GOT3 (cell line): ENCODE results near the gene SLC12A7.

ENCODE experiments used
- DNase-seq: peaks from one replicate; lab custom pipeline; 2025; ENCODE audit warnings: mixed read lengths; lab: John Stamatoyannopoulos, UW

The SLC12A7 gene

DNA sequence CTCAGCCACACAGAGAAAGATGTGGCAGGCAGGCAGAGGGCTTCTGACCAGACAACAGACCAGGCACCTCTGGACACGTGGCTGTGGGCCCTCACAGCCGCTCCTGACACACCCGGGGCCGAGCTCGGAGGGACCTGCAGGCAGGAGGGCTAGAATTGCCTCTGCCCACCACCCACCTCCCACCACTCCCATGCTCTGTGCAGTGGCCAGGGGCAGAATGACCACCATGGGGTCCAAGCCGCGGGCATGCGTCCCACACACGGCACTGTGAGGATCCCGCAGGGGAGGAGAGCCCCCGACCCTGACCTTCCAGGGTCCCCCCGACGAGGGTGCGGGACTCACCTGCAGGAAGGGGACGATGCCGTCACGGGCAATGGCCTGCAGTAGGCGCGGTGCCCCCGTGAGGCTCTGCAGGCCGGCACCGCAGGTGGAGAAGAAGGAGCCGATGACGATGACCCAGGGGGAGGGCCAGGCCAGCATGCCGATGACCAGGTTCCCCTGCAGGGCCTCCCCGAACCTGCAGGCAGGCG is 34.3 kb downstream of the SLC12A7 start:
- no peak for DNase-seq

DNA sequence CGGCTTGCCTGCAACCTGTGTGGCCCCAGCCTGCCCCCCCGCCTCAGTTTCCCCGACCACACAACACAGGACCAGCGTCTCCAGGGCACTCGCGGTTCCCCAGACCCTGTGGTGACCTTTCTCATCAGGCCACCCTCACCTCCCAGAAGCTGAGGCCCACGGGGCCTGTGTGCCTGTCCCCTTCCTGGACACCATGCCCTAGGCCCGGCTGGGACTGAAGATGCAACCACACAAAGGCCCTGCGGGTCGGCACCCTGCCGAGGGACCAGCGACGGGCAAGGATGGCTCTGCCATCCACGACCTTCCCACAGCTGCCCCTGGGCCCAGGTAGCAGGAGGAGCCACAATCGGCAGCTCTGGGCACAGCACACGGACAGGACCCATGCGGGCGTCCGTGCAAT is 34.8 kb downstream of the SLC12A7 start:
- DNase-seq: no peak

DNA sequence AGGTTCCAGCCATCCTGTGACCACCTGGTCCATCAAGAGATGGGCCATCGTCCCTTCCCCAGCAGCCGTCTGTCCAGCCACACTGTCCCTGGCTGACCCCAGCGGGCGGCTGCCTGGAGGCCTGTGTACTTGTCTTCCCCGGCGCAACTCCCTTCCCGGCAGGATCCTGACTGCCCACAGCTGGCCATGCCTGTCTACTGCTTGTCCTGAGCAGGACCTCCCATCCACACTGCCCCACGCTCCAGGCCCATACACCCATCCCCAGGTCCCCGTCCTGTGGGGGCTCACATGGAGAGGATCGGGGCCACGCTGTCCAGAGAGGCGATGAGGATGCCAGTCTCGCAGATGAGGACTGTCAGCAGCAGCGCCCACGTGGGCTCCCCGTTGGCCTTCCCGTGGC is 35.5 kb downstream of the SLC12A7 start:
- no peak for DNase-seq

DNA sequence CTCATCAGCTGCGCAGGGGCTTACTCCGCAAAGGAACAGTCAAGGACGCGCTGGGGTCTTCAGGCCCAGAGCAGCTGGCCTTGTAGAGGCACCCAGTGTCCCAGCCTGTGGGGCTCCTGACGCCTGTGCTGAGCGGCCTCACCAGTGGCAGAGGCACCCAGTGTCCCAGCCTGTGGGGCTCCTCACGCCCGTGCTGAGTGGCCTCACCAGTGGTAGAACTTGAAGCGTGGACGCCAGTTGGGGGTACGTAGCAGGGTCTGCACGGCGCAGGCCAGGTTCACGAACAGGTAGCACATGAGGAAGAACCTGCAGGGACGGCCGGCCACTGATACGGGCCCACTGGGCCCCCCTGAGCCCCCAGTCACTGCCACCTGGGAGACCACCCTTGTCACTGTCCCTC is 35.9 kb downstream of the SLC12A7 start:
- DNase-seq: no peak

DNA sequence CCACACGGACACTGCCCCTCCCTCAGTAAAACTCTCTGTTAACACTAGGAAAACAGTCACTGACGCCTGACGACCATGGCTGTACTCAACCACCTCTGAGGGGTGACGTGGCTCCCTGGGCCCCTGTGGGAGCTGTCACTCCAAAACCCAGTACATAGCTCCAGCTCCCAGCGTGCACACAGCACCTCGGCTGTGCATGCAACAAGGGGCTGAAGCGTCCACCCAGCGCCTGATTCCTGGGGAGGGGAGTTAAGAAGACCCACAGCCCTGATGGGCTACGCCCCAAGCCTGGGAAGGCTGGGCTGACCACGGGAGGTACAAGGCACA is 36.3 kb downstream of the SLC12A7 start:
- DNase-seq: no peak

DNA sequence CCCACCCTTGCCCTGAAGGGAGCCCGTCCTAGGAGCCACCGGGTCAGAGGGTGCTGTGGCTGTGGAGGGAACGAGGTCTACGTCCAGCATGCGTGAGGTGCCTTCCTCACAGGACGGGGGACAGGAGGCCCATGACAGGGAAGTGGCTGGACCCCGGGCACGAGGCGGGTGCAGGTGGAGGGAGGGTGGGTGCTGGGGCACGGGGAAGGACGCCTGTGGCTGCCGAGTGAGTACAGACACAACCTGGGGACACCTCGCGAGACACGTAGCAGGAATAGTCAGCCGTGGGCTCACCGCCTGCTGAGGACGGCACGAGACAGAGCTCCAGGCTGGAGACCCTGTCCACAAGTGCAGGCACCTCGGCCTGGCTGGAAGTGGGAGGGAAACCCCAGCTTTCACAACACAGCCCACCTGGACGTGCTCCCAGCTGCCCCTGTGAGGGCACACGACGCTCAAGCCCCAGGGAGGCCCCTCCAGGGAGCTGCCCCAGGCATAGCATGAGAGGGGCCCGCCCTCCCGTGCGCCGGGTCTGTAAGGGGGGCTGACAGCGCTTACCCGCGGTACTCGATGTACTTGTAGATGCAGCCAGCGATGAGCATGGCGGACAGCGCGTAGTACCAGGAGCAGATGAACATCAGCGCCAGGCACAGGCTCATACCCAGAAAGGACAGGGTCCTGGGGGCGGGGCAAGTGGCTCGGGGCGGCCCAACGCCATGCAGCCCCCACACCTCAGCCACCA is 36.9 kb downstream of the SLC12A7 start:
- DNase-seq: no peak

DNA sequence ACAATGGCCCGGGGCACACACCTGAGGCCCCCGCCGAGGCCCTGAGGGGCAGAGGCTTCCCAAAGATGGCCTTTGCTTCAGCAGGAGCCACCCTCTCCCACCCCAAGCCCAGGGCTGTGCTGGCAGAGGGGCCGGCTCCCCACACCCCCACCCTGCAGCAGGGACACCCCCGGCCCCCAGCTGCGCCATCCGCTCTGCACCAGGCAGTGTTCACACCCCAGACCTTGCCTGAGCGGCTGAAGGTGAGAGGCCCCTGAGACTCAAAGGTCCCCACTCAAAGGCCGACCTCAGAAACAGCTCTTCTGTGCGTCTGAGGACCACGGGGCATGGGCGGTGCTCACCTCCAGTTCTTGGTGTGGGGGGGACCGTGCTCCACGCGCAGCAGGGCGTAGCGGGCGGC is 37.6 kb downstream of the SLC12A7 start:
- DNase-seq: no peak

DNA sequence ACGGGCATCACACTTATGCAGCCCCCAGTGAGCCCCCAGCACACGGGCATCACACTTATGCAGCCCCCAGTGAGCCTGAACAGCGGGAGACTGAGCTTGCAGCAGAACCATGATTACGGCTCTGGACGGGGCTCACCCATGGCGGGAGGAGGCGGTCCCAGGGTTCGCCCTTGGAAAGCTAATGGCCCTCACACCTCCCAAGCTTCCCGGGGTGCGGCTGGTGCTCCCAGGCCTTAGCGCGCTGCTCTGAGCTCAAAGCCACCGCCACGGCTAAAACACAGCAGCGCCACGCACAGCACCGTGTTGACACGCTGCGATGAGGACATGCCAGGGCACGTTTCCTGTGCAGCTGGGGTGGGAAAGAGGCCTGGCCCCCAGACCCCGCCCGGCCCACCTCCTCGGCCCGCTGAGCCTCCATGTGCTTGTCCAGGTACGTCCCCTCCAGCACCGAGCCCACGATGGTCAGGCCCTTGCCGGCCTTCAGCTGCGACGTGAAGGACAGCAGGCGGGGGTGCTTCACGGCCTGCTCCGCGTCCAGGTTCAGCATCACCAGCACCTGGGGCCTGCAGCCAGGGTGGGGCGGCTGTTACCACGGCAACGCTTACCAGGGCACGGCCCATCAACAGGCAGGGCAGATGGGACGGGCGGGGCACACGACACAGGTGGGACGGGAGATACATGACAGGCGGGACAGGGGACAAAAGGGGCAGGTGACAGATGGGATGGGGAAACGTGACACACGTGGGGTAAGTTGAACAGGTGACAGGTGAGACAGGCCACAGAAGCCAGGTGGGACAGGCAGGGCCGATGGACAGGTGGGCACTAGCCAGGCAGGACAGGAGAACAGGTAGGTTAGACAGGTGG is 38.4 kb downstream of the SLC12A7 start:
- DNase-seq: no peak

DNA sequence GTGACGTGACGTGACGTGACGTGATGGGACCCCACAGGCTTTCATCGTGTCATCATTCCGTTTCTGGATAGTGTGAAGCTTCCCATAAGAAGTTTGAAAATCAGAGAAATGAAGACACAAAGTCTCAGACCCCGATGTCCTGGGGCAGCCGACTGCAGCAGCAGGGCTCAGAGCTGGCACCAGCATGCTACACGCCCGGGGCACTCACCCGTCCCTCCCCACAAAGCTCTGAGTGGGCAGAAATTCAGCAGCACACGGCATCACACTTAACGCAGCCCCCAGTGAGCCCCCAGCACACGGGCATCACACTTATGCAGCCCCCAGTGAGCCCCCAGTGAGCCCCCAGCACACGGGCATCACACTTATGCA is 42.2 kb downstream of the SLC12A7 start:
- no peak for DNase-seq

DNA sequence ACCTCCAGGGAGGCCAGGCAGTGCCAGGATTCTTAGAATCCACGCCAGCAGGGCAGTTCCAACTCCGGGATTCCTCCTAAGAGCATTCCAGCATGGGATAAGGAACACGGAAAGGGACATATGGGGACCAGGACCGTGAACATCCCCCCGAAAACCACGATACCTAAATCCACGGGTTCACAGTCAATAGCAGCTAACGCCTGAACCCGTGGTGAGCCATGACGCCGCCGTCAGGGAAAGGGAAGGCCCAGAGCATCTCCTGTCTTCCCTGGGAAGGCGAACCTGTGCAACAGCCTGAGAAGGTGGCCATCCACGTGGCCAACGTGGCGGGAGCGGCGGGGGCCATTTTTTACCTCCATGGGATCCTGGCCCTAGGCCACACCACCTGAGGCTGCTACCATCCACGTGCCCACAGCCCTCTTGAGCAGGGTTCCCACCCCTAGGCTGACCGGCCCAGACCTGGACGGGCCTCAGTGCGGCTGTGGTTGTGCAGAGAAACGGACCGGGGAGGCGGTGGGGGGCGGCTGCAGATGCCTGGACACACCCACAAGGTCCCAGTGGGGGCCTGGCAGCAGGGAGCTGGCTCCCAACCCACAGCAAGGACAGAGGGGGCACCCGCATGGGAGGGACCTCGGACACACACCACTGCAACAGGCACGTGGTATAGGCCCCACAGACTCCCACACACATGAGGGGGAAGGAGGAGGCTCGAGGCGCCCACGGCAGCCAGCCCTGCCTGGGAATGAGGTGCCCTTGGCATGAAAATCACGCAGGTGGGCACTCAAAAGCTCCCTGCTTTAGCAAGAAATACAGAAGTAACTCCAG is 42.8 kb downstream of the SLC12A7 start:
- DNase-seq: no peak

DNA sequence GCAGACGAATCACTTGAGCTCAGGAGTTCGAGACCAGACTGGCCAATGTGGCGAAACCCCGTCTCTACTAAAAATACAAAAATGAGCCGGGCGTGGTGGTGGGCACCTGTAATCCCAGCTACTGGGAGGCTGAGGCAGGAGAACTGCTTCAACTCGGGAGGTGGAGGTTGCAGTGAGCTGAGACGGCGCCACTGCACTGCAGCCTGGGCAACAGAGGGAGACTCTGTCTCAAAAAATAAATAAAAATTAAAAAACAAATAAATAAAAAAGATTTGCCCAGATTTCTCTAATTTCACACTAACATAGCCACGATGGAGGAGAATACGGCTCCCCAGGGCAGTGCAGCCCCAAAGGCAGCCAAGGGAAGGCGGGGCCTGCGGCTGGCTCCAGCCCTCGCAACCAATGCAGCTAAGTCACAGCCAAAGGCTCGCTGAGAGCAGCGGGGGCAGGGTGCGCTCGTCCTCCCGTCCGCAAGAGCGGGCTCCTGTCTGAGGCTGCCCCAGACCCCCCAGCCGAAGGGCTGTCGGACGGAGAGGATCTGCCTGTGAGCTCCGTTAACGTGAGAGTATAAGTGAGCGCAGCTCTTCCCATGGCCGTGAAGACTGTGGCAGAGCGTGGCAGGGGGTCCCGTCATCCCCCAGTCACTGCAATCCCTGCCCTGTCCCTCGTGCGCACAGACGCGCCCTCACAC is 43.5 kb downstream of the SLC12A7 start:
- no peak for DNase-seq

DNA sequence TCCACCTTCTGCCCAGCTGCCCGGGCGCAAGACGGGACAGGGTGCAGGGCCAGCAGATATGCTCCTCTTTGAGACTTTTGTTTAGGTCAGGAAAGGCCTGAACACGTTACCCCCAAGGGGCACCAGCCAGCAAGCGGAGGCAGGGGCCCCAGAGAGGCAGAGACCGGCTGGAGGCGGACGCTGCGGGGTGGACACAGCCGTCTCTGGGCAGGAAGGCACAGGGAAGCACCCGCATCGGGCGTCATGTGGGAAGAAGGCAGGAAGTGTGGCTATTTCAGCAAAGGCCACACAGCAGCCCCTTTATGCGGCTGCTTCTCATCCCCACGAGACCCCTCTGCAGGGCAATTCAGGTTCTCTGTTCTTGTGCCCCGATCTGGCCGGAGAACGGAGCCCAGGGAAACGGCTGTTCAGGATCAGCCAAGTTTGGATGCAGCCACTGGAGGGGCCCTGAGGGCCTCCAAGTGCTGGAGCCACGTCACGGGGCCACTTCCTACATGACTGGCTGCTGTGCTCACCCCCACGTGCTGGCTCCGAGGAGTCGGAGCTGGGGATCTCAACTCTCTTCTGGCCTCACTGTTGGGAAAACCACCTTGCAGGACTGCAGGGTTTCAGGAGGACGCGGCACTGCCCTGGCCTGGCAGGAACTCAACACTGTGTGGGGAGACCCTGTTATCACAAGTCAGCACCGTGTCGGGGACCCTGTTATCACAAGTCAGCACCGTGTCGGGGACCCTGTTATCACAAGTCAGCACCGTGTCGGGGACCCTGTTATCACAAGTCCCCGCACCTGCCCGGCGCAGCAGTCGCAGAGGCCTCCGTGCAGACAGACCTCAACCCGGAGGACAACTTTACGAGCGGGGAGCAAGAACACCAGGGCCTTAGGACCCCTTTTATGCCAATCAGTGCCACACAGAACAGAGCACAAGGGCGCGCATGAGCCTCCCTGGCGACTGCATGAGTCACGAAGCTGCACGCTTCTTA is 44.4 kb downstream of the SLC12A7 start:
- DNase-seq: no peak

DNA sequence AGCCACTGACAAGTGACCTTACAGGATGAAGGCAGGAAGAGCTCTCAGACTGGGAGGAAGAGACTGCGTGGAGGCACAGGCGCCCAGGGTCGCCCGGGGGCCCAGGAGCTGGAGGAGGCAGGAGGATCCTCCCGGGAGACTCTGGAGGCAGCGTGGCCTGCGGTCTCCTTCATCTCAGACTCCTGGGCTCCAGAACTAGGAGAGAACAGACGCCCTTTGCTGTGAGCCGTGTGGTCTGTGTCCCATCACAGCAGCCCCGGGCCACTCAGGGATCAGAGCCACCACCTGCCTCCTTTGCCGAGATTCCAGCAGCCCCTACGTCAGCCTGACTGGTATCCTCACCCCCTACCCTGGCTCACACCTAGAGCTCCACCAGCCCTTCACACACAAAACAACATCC is 45.2 kb downstream of the SLC12A7 start:
- no peak for DNase-seq

DNA sequence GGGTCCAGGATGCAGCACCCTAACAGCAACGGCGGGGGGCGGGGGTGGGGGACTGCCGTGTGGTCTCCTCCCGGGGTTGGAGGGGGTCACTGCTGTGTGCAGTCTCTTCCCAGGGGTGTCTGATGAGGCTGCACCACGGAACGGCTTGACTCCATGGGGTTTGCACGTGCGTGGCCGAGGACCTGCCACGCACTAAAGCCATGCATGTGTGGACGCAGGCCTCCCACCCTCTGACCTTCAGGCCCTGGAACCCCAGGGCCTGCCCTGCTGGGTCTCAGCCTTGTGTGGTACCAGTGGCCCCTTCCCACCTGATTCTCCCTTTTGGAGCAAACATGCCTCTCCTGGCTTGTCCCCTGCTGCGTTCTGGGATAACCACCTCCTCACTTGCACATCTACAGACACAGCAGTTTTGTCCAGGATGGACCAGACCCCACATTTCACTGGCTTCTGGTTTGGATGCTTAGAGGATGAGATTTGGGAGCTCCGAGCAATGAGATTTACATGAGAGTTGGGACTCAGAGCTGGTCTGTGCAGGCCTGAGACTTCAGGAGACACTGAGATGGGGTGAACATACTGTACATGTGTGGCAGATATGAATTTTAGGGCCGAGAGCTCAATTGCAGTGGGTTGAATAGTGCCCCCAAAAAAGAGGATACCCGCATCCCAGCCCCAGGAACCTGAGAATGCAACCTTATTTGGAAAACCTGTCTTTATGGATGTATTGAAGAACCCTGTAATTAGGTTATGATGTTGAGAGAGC is 45.8 kb downstream of the SLC12A7 start:
- DNase-seq: no peak

DNA sequence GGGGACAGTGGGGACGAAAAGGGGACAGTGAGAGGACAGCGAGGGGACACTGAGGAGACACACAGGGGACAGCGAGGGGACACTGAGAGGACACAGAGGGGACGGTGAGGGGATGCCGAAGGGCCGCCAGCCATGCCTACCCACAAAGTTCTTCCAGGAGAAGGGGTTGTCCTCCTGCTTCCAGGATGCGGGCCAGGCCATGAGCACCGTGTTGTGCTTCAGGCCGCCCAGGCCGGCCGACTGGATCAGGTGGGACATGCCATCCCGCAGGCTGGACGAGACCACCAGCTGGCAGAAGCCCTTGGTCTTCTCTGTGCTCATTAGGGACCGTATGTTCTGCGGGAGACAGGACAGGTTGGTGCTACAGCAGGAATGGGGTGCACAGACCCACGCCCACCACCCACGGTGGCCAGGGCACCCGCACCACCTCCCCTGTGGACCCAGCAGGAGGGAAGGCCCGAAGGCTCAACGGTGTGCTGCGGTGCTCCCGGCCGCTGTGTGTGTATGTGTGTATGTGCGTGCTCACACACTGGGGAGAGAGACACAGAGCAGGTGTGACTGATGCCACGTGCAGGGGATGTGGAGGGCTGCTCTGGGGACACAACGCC is 46.6 kb downstream of the SLC12A7 start:
- DNase-seq: no peak

DNA sequence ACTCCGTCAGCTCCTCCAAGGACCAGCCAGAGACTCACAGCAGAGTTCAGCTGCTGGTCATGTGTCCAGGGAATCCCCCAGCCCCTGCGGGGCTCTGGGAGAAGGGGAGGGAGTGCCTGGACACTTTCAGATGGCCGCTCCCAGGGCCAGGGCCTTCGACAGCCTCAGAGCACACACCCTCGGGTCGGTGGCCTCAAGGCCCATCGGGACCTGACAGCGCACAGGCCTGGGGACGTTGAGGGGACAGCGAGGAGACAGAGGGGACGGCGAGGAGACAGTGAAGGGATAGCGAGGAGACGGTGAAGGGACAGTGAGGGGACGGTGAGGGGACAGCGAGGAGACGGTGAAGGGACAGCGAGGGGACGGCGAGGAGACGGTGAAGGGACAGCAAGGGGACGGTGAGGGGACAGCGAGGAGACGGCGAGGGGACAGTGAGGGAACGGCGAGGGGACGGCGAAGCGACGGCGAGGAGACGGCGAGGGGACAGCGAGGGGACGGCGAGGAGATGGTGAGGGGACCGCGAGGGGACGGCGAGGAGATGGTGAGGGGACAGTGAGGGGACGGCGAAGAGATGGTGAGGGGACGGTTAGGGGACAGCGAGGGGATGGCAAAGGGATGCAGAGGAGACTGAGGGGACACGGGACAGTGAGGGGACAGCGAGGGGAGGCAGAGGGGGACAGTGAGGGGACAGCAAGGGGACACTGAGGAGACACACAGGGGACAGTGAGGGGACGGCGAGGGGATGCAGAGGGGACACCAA is 47.3 kb downstream of the SLC12A7 start:
- no peak for DNase-seq

DNA sequence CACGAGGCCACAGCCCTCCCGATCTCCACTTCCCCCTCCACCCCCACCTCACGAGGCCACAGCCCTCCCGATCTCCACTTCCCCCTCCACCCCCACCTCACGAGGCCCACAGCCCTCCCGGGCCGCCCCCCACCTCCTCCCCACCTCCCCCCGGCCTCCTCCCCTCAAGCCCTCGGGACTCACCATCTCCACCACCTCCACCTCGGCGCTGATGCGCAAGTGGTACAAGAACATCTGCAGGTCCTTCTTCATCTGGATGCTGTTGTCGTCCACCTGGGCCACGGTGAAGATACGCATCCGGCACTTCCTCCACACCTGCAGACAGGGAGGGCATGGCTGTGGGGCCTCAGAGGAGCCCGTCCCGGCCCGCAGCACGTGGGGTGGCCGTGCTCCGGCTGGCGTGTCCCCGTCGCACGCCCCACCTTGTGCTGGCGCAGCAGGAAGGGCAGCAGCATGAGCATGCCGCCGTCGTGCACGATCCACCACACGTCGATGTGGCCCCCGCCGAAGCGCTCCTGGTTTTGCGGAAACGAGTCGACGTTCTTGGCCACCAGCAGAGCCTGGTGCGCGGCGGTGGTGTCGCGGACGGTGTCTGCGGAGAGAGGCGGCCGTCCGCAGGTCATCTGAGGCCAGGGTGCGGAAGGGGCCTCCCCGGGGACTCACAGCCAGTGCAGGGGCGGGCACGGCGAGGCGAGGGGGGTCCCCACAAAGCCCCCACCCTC is 48.0 kb downstream of the SLC12A7 start:
- DNase-seq: no peak
